NOMO-1 (cell line): ENCODE results near the gene EML1.

ENCODE experiments used
- DNase-seq, 2 experiments: peaks; one replicate each; lab custom pipeline; 2025; ENCODE audit not compliant: unreplicated experiment in 2 of 2; lab: John Stamatoyannopoulos, UW

Gene EML1

GRCh38 chr14:99803106-99803775, 10.0 kb downstream of the EML1 start:
- no peak for DNase-seq

GRCh38 chr14:99803803-99804202, 10.6 kb downstream of the EML1 start:
- DNase-seq: no peak

- DNase-seq: no peak
Measured at GRCh38 chr14:99805757-99806439, 12.7 kb downstream of the EML1 start.

GRCh38 chr14:99806836-99807235, 13.6 kb downstream of the EML1 start:
- no peak for DNase-seq

- DNase-seq: no peak
Measured at GRCh38 chr14:99807413-99808153, 14.4 kb downstream of the EML1 start.

GRCh38 chr14:99808154-99808505, 14.9 kb downstream of the EML1 start:
- no peak for DNase-seq

- DNase-seq: no peak
Measured at GRCh38 chr14:99808515-99808914, 15.3 kb downstream of the EML1 start.

GRCh38 chr14:99809360-99809759, 16.1 kb downstream of the EML1 start:
- no peak for DNase-seq

- DNase-seq: no peak
Measured at GRCh38 chr14:99809859-99810558, 16.8 kb downstream of the EML1 start.

- DNase-seq: no peak
Measured at GRCh38 chr14:99810559-99810874, 17.3 kb downstream of the EML1 start.

GRCh38 chr14:99812096-99812750, 19.0 kb downstream of the EML1 start:
- no peak for DNase-seq

GRCh38 chr14:99812892-99813291, 19.7 kb downstream of the EML1 start:
- no peak for DNase-seq

- DNase-seq: no peak
Measured at GRCh38 chr14:99815696-99816095, 22.5 kb downstream of the EML1 start.

GRCh38 chr14:99816217-99816616, 23.0 kb downstream of the EML1 start:
- DNase-seq: no peak

GRCh38 chr14:99816642-99817041, 23.4 kb downstream of the EML1 start:
- DNase-seq: no peak

GRCh38 chr14:99817331-99817730, 24.1 kb downstream of the EML1 start:
- no peak for DNase-seq

GRCh38 chr14:99818503-99819036, 25.4 kb downstream of the EML1 start:
- DNase-seq: no peak

- DNase-seq: no peak
Measured at GRCh38 chr14:99819514-99819913, 26.3 kb downstream of the EML1 start.

GRCh38 chr14:99820702-99821331, 27.6 kb downstream of the EML1 start:
- no peak for DNase-seq
